EH (cell line): ENCODE data around the gene ZYG11B.
"Not testable (repeated sequence)": the region's sequence is repeated elsewhere in the genome, so short reads cannot be mapped to it uniquely, and the experiment has no call there.

Experiments
- DNase-seq: peaks from one replicate; pipeline ENCODE4 v3.0.0-alpha.2; 2015; ENCODE audit warnings: low read depth

The ZYG11B gene

DNA sequence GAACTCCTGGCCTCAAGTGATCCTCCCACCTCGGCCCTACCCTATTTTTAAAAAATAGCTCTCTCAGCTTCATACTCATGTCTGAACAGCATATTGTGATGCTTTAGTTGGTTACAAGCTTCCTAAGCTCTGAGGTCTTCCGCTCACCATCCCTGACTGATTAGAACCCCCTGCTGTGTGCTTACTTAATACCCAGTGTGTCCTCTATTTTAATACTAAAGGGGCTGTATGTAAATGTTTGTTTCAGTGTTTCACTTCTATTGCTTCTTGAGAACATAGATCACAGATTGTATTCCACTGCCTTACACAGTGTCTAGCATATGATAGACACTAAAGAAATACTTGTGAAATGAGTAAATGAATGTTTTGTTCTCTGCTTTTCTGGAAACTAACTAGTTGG, 29.8 kb downstream of the ZYG11B start:
- no peak for DNase-seq

DNA sequence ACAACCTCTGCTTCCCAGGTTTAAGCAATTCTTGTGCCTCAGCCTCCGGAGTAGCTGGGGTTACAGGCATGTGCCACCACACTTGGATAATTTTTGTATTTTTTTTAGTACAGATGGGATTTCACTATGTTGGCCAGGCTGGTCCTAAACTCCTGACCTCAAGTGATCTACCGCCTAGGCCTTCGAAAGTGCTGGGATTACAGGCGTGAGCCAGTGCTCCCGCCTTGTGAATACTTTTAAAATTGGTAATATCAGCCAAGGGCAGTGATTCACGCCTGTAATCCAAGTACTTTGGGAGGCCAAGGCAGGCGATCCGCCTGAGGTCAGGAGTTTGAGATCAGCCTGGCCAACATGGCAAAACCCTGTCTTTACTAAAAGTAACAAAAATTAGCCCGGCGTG, 33.7 kb downstream of the ZYG11B start:
- DNase-seq = no peak

DNA sequence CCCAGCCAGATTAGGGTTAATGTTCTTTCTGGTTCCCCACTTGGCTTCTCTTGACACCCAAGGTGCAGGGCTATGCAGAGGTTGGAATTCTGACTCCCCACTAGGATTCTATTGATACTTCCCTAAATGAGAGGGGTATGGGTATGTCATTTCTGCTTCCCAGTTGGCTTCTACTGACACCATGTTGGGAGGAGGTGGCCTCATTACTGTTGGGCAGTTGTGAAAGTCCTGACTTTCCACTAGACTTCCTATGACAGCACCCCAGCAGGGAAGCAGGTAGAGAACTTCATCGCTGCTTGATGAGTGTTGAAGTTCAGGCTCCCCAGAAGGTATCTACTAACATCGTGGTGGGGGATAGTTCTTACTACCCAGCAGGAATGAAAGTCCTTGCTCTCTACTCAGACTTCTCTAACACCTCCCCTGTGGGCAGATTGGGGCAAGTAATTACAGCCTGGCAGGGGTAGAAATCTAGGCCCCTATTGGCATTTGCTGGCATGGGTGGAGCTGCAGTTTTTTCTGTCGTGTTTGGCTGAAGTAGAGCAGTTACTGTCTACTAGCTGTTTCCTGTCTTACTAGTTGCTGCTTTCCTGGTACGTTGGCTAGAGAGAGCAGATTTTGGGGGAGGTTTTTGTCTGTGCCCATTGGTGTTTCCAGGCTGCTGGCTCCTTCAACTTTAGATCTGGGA, 41.5 kb downstream of the ZYG11B start:
- no peak for DNase-seq

DNA sequence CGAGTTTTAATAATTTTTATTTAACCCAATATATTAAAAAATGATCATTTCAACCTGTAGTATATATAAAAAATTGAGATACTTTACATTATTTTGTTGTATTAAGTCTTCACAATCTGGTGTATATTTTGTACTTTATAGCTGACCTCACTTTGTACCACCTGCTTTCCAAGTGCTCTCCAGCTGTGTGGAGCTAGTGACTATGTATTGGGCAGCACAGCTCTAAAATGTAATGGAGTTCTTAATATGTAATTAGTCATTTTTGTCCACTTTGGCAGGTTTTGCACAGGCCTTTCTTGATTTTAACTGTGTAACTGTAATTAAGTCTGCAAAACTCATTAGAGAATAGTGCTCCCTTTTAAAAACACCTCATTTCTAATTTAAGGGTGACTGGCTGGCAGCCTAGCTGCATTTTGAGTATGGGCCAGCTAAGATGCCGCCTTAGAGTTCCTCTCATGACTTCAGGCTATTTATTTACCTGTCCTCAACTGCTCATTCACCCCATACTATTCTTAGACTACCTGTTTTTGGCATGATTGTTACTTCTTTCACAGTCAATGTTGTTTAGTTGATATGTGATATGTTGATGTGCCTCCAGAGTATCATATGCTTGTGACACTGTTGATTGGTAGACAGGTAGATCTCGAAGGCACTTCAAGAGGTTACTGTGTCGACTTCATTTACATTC, 43.2 kb downstream of the ZYG11B start:
- DNase-seq = no peak

DNA sequence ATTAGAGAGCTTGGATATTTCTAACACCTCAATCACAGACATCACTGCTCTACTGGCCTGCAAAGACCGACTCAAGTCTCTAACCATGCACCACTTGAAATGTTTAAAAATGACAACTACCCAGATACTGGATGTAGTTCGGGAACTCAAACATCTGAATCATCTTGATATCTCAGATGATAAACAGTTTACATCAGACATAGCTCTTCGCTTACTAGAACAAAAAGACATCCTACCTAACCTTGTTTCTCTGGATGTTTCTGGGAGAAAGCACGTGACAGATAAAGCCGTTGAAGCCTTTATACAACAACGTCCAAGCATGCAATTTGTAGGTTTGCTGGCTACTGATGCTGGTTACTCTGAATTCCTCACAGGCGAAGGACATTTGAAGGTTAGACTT, 45.1 kb downstream of the ZYG11B start:
- DNase-seq = no peak

DNA sequence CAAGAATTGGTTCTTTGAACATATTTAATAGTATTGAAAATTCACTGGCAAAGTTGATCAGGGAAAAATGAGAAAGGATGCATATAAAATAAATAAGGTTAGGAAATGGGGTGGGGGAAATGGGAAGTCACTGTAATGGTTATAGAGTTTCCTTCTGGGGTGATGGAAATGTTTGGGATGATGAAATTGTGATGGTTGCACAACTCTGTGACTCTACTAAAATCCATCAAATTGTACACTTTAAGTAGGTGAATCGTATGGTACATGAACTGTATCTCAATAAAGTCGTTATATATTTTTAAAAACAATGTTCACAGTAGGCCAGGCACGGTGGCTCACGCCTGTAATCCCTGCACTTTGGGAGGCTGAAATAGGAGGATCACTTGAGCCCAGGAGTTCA, 59.9 kb downstream of the ZYG11B start:
- DNase-seq = no peak

DNA sequence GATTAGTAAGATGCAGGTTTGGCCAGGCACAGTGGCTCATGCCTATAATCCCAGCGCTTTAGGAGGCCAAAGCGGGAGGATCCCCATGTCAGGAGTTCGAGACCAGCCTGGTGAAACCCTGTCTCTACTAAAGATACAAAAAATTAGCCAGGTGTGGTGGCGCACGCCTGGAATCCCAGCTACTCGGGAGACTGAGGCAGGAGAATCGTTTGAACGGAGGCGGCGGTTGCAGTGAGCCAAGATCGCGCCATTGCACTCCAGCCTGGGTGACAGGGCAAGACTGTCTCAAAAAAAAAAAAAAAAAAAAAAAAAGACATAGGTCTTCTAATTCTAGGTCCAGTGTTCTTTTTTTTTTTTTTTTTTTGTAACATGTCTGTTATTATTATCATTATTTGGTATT, 64.2 kb downstream of the ZYG11B start:
- DNase-seq = not testable (repeated sequence)

DNA sequence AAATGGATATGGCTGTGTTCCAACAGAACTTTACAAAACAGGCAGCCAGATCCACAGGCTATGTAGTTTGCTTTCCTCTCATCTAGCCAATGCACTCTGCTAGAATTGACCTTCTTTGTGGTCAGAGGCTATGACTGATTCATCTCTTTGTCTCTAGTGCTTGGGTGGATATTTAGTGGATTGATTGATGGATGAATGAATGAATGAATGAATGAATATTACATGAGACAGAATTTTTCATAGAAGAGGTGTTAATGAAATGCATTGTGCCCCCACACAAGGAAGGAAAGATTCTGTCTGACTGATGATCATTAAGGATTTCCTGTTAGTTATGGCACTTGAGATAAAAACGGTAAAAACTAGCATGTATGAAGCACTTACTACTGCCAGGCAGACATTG, 65.8 kb downstream of the ZYG11B start:
- no peak for DNase-seq

DNA sequence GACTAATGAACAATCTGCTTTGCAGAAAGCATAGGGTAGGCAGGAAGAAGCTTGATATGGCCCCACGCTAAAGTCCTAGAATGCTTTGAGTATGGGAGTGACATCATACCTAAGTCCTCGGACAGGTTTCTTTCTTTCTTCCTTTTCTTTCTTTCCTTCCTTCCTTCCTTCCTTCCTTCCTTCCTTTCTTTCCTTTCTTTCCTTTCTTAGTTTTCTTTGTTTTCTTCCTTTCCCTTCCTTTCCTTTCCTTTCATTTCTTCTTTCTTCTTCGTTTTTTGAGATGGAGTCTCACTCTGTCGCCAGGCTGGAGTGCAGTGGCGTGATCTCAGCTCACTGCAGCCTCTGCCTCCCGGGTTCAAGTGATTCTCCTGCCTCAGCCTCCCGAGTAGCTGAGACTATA, 67.5 kb downstream of the ZYG11B start:
- DNase-seq = not testable (repeated sequence)

DNA sequence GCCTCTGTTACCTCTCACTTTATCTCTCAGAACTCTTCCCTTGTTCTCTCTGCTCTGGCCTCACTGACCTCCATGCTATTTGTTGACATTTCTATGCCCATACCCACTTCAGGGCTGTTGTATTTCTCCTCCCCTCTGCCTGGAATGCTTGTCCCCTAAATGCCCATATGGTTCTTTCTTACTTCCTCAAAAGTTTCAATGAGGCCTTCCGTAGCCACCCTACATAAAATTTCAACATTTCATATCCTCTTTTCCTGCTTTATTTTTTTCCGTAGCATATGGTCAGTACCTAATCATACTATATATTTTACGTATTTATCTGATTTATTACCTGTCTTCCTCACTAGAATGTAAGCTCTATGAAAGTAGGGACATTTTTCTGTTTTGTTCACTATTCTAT, 69.2 kb downstream of the ZYG11B start:
- no peak for DNase-seq

DNA sequence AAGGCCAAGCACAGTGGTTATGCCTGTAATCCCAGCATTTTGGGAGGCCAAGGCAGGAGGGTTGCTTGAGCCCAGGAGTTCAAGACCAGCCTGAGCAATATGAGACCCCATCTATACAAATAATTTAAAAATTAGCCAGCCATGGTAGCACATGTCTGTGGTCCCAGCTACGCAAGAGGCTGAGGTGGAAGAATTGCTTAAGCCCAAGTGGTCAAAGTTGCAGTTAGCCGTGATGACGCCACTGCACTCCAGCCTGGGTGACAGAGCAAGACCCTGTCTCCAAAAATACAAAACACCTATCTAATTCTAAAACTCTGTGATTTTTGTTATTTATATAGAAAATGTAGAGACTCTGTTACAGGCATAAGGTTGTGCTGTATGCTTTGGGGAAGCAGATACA, 72.1 kb downstream of the ZYG11B start:
- DNase-seq = no peak

DNA sequence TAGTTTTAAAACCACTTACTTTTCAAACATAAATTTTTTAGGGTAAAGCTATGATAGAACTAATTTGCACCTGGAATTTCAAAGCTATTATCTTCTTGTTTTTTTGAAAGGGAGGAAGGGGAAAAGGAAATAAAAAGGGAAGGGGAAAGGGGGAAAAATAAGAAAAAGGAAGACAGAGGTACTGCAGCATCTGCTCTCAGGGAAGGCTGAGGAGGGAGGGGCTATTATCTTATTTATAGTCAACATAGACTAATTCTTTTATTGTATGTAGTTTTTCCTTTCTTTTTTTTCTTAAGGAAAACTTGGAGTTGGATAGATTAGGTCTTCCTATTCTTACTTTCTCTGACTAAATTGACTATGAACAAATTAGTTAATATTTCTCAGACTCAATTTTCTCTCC, 74.8 kb downstream of the ZYG11B start:
- no peak for DNase-seq

DNA sequence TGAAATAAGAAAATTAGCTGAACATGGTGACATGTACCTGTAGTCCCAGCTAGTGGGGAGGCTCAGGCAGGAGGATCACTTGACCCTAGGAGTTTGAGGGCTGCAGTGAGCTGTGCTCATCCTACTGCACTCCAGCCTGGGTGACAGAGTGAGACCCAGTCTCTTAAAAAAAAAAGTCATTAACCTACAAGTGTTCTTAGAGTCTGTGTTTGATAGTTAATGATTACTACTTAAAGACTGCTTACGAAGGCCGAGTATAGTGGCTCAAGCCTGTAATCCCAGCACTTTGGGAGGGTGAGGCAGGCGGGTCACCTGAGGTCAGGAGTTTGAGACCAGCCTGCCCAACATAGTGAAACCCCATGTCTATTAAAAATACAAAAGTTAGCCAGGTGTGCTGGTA, 77.8 kb downstream of the ZYG11B start:
- not testable (repeated sequence) for DNase-seq

DNA sequence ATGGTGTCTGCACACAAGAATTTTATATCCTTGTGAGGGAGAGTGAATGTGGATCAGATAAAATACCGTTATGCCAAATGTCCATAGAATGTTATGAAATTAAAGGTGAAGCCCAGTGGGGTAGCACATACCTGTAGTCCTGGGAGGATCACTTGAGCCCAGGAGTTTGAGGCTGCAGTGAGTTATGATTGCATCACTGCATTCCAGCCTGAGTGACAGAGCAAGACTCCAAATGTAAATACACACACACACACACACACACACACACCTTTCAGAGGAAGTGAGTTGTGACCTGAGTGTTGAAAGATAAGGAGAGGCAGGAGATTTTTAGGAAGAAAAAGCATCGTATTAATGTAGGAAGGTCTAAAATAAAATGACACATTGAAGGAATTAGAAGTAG, 88.2 kb downstream of the ZYG11B start:
- peak; percentile 23 for DNase-seq

DNA sequence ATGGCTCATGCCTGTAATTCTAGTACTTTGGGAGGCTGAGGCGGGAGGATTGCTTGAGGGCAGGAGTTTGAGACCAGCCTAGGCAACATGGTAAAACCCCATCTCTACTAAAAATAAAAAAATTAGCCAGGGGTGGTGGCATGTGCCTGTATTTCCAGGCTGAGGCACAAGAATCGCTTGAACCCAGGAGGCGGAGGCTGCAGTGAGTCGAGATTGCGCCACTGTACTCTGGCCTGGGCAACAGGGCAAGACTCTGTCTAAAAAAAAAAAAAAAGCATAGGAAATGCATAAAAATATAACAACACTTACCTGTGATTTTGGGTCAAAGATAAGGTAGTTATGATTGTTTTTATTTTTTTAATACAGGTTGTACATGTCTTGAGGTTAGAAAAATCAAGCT, 94.6 kb downstream of the ZYG11B start:
- DNase-seq = not testable (repeated sequence)

DNA sequence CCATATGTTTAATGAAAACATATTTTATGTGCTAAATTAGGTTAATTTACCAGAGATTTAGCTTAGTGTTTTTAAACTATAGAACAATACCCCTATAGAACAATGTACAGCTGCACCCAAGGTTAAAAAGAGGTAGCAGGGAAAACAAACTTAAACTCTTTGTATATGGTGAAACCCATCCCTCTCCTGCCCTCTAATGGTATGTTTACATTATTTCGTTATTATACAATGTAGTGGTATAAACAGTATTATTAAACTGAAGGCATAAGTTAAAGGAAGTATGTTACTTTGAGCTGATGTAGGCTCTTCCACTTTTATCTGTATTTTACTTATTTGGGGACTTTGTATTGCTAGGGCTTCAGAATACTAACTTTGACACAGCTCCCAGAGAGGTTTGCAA, 99.6 kb downstream of the ZYG11B start:
- DNase-seq = peak; percentile 9

DNA sequence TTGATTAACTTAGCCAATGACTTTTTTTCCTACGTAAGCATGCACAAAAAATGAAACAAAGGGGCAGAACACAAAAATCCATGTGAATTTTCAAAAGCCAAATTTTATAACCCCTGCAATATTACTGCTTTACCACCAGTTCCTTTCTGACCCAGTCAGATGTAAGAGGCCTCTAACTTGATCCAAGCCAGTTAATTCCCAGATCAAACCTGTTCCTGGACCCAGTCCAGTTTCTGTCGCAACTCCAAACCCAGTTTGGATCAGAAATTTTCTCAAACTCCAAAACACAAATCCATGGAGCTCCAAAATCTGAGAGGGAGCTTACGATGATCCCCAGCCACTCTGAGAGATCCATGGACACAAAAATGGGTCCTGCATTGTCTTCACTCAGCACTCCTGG, 108.5 kb downstream of the ZYG11B start:
- no peak for DNase-seq

DNA sequence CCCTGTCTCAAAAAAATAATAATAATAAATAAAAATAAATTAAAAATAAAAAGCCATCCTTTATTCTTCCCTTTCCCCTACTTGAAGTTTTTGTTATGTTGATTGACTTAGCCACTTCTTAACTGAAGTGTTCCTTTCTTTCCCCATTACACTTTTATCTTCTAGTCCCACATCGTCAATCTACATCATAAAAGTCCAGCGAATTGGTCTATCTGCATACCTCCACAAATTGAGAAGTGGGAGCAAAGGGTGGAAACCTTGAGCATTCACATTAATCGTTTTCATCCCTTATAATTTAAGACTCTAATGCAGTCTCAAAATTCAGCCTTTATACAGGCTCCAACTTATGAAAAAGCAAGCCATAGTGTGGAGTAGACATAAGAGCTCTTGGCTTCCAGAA, 109.8 kb downstream of the ZYG11B start:
- no peak for DNase-seq

DNA sequence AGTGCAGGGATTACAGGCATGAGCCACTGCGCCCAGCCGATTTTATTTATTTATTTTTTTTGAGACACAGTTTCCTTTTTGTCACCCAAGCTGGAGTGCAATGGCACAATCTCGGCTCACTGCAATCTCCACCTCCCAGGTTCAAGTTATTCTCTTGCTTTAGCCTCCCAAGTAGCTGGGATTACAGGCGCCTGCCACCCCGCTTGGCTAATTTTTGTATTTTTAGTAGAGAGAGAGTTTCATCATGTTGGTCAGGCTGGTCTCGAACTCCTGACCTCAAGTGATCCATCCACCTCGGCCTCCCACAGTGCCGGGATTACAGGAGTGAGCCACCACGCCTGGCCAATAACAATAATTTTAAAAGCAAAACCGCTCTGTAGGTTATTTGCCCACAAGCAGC, 112.9 kb downstream of the ZYG11B start:
- DNase-seq = not testable (repeated sequence)

DNA sequence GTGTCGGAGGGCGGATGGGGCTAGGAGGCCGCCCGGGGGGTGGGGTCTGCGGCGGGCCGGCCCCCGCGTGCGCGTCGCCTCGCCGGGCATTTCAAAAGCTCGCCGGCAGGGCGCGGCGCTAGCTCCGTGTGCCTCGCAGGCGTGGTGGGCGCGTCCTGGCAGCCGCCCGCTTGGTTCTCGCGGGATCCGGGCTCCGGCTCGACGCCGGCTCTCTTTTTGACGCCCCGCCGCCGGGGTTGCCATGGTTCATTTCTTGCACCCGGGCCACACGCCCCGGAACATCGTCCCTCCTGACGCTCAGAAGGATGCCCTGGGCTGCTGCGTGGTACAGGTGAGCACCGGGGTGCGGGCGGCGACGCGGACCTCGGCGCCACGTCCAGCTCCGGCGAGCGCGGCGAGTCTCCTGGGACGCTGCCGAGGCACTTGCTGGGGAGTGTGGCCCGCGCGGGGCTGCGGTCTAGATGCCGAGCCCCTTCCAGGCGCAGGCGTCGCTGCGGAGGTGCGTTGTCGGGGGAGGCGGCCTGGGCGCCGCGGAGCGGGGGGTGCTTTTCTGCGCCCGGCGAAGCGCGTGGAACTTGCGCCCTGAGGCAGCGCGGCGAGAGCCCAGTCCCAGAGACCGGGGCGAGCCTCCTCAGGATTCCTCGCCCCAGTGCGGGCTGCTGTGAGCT, 116.5 kb downstream of the ZYG11B start, which contains the start of gene ZYG11A:
Gene ZYG11A, plus strand, starts transcription at position 118 of the 668 bp plus-strand sequence. Its CDS starts 124 bp downstream, at position 242.
- DNase-seq = peak; percentile 84

DNA sequence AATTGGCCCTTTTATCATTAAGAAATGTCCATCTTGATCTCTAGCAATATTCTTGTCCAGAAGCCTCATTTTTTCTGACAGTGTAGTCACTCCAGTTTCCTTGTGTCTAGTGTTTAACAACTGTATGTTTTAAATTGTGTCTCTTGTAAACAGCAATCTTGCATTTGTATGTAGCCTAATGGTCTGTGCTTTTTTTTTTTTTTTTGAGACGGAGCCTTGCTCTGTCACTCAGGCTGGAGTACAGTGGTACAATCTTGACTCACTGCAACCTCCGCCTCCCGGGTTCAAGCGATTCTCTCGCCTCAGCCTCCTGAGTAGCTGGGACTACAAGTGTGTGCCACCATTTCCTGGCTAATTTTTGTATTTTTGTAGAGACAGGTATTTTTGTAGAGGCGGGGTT, 118.9 kb downstream of the ZYG11B start:
- DNase-seq = not testable (repeated sequence)

DNA sequence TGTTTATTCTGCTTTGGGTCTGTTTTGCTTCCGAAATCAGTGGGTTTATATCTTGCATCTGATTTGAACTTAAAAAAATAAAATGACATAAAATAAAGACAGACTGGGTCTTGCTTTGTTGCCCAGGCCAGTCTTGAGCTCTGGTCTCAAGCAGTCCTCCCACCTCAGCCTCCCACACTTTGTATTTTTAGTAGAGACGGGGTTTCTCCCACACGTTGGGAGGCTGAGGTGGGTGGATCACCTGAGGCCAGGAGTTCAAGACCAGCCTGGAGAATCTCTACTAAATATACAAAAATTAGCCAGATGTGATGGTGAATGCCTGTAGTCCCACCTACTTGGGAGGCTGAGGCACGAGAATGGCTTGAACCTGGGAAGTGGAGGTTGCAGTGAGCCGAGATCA, 122.2 kb downstream of the ZYG11B start:
- DNase-seq = no peak

DNA sequence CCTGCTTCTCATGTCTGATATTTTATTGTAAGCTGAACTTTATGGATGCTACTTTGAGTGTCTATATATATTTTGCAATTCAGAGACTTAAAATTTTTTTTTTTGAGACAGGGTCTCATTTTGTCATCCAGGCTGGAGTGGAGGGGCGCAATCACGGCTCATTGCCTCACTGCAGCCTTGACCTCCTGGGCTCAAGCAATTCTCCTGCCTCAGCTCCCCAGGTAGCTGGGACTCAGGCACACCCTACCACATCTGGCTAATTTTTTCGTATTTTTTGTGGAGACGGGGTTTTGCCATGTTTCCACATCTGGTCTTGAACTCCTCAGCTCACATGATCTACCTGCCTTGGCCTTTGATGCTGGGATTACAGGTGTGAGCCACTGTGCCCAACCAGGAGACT, 124.7 kb downstream of the ZYG11B start:
- no peak for DNase-seq
